Keratinocyte (primary cell): ENCODE measurements around the gene FAF1. TPM values are rescaled to one million over a fixed set of nuclear protein-coding genes. Genes with fewer than 3 reads are reported as not detected.

Source experiments
- DNase-seq: peaks from one replicate; pipeline ENCODE4 v3.0.0-alpha.2; 2011; ENCODE audit warnings: low read depth, missing footprints, low spot score
- FAIRE-seq: peaks from 2 replicates; lab custom pipeline; 2011; peaks lifted over from hg19 to GRCh38; lab: Jason Lieb, UNC
- H2AFZ ChIP-seq: 2 replicates; pipeline ENCODE4 v1.6.0; 2012; ENCODE audit warnings: low read length, control low read depth, inconsistent platforms; ENCODE audit not compliant: control insufficient read depth
- H3K27ac ChIP-seq: 2 replicates; pipeline ENCODE4 v1.5.1; 2011; ENCODE audit warnings: low read length; ENCODE audit not compliant: control insufficient read depth, insufficient read depth
- H3K27me3 ChIP-seq: 3 replicates; pipeline ENCODE4 v1.6.0; 2011; ENCODE audit warnings: low read length; ENCODE audit not compliant: control insufficient read depth, insufficient read depth; ENCODE audit errors: extremely low read depth
- H3K36me3 ChIP-seq, 2 experiments: 2 replicates in 1 of 2; 3 replicates in 1 of 2; pipeline ENCODE4 v1.5.1; 2011; ENCODE audit warnings: low read length in 2 of 2, mild to moderate bottlenecking in 1 of 2; ENCODE audit not compliant: control insufficient read depth in 2 of 2, insufficient read depth in 2 of 2; ENCODE audit errors: extremely low read depth in 1 of 2
- H3K4me1 ChIP-seq: 3 replicates; pipeline ENCODE4 v1.5.1; 2011; ENCODE audit warnings: low read length; ENCODE audit not compliant: control insufficient read depth, insufficient read depth; ENCODE audit errors: extremely low read depth
- H3K4me2 ChIP-seq: 3 replicates; pipeline ENCODE4 v1.6.0; 2011; ENCODE audit warnings: low read depth, low read length; ENCODE audit not compliant: control insufficient read depth, insufficient read depth; ENCODE audit errors: extremely low read depth
- H3K4me3 ChIP-seq, 3 experiments: fragments of 200-600 bp in 1 of 3; sonication (generic) in 1 of 3; 2 replicates in 2 of 3; 3 replicates in 1 of 3; pipeline ENCODE4 v1.5.1; 2011 to 2016; ENCODE audit warnings: low read length in 3 of 3, mild to moderate bottlenecking in 3 of 3, control low read depth in 2 of 3, inconsistent platforms in 1 of 3, low read depth in 1 of 3, mixed read lengths in 1 of 3, mixed run types in 1 of 3, moderate library complexity in 1 of 3; ENCODE audit not compliant: control insufficient read depth in 2 of 3, insufficient read depth in 2 of 3; ENCODE audit errors: extremely low read depth in 1 of 3
- H3K79me2 ChIP-seq: 2 replicates; pipeline ENCODE4 v1.6.0; 2012; ENCODE audit warnings: low read length; ENCODE audit not compliant: control insufficient read depth, insufficient read depth
- H3K9ac ChIP-seq: 3 replicates; pipeline ENCODE4 v1.6.0; 2011; ENCODE audit warnings: low read length; ENCODE audit not compliant: control insufficient read depth, insufficient read depth; ENCODE audit errors: extremely low read depth
- H3K9me1 ChIP-seq: 3 replicates; pipeline ENCODE4 v1.6.0; 2011; ENCODE audit warnings: low read length; ENCODE audit not compliant: control insufficient read depth, insufficient read depth; ENCODE audit errors: extremely low read depth
- H3K9me3 ChIP-seq: 2 replicates; pipeline ENCODE4 v1.5.1; 2012; ENCODE audit warnings: low read depth, low read length; ENCODE audit not compliant: control insufficient read depth
- H4K20me1 ChIP-seq: 3 replicates; pipeline ENCODE4 v1.6.0; 2011; ENCODE audit warnings: low read length; ENCODE audit not compliant: control insufficient read depth, insufficient read depth; ENCODE audit errors: extremely low read depth
- EZH2 ChIP-seq: IDR thresholded peaks from one replicate; pipeline ENCODE4 v1.6.1; 2012; ENCODE audit warnings: inconsistent platforms, mild to moderate bottlenecking, low read length, moderate library complexity
- dilution Hi-C: fragments of 300-500 bp; cut with MboI; formaldehyde crosslinking; loops from one replicate; pipeline ENCODE4 v1.7.0; 2020; ENCODE audit warnings: low sequenced_read_pairs; ENCODE audit not compliant: extremely low pct_ligation_motif_present
- polyA plus RNA-seq, 5 experiments: library from polyadenylated mRNA; depleted of rRNA in 3 of 5; stranded (reverse) in 3 of 5; stranded (forward) in 1 of 5; unstranded in 1 of 5; fragments of >200 nt; gene quantifications; 1 replicate in 1 of 5; 2 replicates in 3 of 5; 3 replicates in 1 of 5; pipeline versions ENCODE4 v1.2.1 to v1.2.3, GENCODE V29; 2011 to 2012; ENCODE audit warnings: missing spikeins in 2 of 5, low read depth in 1 of 5, low replicate concordance in 1 of 5
- TF ChIP-seq, protein P1 (sequence below), 3 experiments: IDR thresholded peaks in 1 of 3; conservative IDR thresholded peaks in 1 of 3; optimal IDR thresholded peaks in 1 of 3; 2 replicates in 2 of 3; 3 replicates in 1 of 3; pipeline versions ENCODE3 to v1.5.1; 2011; ENCODE audit warnings: low read length in 3 of 3, mild to moderate bottlenecking in 3 of 3, moderate library complexity in 2 of 3, control low read depth in 1 of 3, inconsistent platforms in 1 of 3; ENCODE audit not compliant: insufficient read depth in 2 of 3; ENCODE audit errors: extremely low read depth in 1 of 3

Gene FAF1
- polyA plus RNA-seq, 1 donor (not counting 4 experiments of a cell fraction or from before 2014, with no cell fraction given) = 33.1 TPM

DNA sequence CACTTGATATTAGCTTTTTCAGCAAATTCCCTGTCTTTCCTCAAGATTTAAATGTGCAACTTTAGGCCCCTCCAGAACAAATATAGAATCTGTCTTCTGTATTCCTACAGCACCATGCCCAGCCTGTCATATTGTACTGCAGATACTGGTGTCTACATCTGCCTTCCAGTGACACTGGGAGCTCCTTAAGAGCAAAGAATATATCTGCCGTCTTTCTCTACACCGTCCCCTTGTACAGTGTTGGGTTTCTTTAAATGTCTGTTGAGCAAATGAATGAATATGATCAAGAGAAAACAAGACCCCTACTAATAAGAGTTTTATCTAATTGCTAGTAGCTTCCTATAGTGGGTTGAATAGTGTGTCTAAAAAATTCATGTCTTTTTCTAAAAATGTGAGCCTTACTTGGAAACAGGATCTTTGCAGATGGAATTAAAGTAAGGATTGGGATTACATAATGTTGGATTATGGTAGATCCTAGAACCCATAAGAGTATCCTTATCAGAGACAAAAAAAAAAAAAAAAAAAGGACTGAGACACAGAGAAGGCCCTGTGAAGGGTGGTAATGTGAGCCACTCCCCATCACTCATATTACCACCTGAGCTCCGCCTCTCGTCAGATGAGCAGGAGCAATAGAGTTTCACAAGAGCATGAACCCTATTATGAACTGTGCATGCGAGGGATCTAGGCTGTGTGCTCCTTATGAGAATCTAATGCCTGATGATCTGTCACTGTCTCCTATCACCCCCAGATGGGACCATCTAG is 128.6 kb downstream of the FAF1 start:
- no peaks in the 10 kb centered on the region for H3K36me3 ChIP-seq
- no peak for FAIRE-seq

DNA sequence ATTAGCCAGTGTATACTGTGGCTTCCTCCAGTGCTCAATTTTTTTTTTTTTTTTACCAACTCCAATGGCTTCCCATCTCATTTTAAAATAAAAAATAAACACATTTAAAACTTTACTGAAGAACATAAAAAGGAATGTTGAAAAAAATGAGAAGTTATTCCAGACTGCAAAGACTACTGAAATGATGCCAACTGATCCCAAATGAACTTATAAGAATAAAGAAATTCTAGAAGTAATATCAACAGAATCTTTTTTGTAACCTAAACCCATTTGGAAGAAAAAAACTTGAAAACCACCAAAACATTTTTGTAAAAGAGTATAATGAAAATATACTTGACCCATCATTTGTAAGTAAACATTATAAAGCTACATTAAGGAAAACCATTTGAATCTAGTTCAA is 129.4 kb downstream of the FAF1 start:
- Histone ChIP-seq H3K4me2 (no peak overlapping the region), H3K9me1 (no peaks in the 10 kb centered on the region), H3K4me1 (no peaks in the 10 kb centered on the region), H3K4me3 (no peak overlapping the region), H3K27me3 (no peaks in the 10 kb centered on the region), H3K9me3 (no peaks in the 10 kb centered on the region), H4K20me1 (no peaks in the 10 kb centered on the region), H3K36me3 (no peaks in the 10 kb centered on the region), H2AFZ (no peak overlapping the region), H3K9ac (no peak overlapping the region), H3K79me2 (peaks cover 3% of the 10 kb centered on the region), H3K27ac (no peak overlapping the region)
- no peak for TF ChIP-seq EZH2
- TF ChIP-seq, protein P1, sequence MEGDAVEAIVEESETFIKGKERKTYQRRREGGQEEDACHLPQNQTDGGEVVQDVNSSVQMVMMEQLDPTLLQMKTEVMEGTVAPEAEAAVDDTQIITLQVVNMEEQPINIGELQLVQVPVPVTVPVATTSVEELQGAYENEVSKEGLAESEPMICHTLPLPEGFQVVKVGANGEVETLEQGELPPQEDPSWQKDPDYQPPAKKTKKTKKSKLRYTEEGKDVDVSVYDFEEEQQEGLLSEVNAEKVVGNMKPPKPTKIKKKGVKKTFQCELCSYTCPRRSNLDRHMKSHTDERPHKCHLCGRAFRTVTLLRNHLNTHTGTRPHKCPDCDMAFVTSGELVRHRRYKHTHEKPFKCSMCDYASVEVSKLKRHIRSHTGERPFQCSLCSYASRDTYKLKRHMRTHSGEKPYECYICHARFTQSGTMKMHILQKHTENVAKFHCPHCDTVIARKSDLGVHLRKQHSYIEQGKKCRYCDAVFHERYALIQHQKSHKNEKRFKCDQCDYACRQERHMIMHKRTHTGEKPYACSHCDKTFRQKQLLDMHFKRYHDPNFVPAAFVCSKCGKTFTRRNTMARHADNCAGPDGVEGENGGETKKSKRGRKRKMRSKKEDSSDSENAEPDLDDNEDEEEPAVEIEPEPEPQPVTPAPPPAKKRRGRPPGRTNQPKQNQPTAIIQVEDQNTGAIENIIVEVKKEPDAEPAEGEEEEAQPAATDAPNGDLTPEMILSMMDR (optimal IDR thresholded peaks at IDR 0.05 in 1 of 3, IDR thresholded peaks at IDR 0.05 in 1 of 3, conservative IDR thresholded peaks at IDR 0.05 in 1 of 3; ENCODE audit: extremely low read depth in 1 of 3, insufficient read depth in 2 of 3, low read length in 3 of 3) = no peak
- DNase-seq (no peak), FAIRE-seq (no peak)
- dilution Hi-C loops = no loop called here

More for the DNA sequence above, 128.6 kb downstream of the FAF1 start:
- Histone ChIP-seq H3K27ac (no peak overlapping the region), H3K9ac (no peak overlapping the region), H3K9me3 (no peaks in the 10 kb centered on the region), H3K4me1 (no peaks in the 10 kb centered on the region), H2AFZ (no peak overlapping the region), H3K9me1 (no peaks in the 10 kb centered on the region), H3K4me3 (no peak overlapping the region), H3K27me3 (no peaks in the 10 kb centered on the region), H3K4me2 (no peak overlapping the region), H3K79me2 (peaks cover 3% of the 10 kb centered on the region), H4K20me1 (no peaks in the 10 kb centered on the region)
- dilution Hi-C loops = no loop called here
- no peak for TF ChIP-seq EZH2
- TF ChIP-seq, protein P1 (optimal IDR thresholded peaks at IDR 0.05 in 1 of 3, IDR thresholded peaks at IDR 0.05 in 1 of 3, conservative IDR thresholded peaks at IDR 0.05 in 1 of 3; ENCODE audit: extremely low read depth in 1 of 3, insufficient read depth in 2 of 3, low read length in 3 of 3) = no peak
- no peak for DNase-seq
